Measurements from ENCODE around the gene MUC6.

The MUC6 gene

DNA sequence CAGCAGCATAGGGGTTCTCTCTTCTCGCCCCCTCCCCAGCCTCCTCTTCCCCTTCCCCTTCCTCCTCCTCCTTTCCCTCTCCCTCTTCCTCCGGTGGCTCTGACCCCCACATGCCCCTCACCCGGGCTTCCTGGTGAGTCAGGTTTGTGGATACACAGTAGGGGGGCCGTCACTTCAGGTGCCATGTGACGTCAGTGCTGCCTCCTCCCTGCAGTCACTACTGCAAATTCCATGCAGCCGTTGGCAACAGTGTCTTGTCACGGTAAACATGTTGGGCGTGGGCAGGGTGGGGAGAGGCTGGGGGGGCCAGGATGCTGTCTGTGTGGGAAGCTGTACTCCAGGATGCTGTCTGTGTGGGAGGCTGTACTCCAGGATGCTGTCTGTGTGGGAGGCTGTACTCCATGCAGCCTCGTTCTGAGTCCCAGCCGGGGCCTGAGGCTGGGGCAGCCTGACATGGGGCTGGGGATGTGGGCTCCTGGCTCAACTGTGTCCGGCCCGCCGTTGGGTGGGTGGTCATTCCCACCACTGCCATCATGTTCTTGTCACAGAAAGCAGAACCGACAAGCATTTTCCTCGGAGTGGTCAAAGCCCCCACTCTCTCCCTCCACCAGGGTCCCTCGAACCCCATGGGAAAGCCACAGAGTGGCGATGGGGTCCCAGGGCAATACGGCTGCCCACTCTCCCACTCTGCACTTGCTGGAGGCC is 35.8 kb upstream of the MUC6 start:
- DNase-seq (ENCODE audit: low read depth, low spot score), result no peak

- no peak for DNase-seq (ENCODE audit: low read depth, low spot score)
Observed at GRCh38 chr11:1071571-1072115, 35.1 kb upstream of the MUC6 start.

GRCh38 chr11:1070594-1071462 is 34.3 kb upstream of the MUC6 start:
- no peak for DNase-seq (ENCODE audit: low read depth, low spot score)

GRCh38 chr11:1069740-1070139 is 33.2 kb upstream of the MUC6 start:
- no peak for DNase-seq (ENCODE audit: low read depth, low spot score)

DNA sequence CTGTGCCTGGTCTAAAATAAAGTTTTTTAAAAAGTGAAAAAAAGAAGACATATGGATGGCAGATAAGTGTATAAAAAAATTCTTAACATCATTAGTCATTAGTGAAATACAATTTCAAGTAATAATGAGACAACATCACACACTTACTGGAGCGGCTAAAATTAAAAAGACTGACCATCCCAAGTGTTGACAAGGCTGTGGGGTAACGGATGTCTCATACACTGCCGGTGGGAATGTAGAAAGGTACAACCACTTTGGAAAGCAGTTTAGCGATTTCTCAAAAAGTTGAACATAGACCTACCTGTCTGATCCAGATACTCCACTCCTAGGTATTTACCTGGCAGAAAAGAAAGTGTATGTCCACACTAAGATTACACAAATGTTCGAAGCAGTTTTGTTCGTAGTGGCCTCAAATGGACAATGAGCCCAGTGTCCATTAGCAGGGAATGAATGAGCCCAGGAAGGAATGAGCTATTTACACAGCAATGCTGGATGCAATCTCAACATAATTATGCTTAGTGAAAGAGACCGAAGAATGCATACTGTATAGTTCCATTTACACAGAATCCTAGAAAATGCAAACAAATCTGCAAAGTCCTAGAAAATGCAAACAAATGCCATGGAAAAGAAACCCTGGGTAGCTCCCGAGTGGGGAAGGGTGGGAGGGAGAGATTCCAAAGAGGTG is 31.4 kb upstream of the MUC6 start:
- no peak for DNase-seq (ENCODE audit: low read depth, low spot score)

- no peak for DNase-seq (ENCODE audit: low read depth, low spot score)
Observed at GRCh38 chr11:1064167-1064566, 27.6 kb upstream of the MUC6 start.

DNA sequence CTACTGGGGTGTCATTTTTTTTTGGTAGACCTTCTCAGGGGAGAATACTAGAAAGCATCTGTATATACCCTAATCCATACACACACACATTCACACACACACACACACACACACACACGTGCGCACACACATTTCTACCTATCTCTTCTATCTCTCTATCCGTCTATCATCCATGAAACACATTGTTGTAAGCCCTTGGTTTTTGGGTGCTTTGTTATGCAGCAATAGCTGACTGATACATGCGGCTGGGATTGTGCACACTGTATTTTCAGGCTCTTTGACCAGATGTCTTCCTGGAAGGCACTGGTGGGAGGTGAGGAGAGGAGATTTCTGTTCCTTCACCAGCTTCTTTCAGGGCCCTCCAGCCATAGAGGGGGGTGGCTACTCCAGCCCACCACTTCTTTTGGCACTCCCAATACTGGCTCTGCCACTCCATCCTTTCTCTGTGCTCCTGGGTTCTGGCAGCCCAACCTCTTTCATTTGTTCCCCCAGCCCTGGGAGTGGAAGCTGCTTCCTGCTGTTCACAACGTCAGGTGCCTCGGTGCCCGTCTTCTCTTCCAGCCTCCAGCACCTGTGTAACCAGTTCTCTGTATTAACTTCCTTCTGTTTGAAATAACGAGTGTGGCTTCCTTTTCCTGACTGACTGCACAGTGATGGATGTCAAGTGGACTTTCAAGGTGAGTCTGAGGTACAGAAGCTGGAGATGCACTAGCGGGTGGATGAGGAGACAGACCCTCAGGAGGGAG is 25.7 kb upstream of the MUC6 start:
- DNase-seq (ENCODE audit: low read depth, low spot score), result no peak

- DNase-seq (ENCODE audit: low read depth, low spot score), result no peak
Observed at GRCh38 chr11:1060852-1061616, 24.5 kb upstream of the MUC6 start.

GRCh38 chr11:1060410-1060809 is 23.9 kb upstream of the MUC6 start:
- no peak for DNase-seq (ENCODE audit: low read depth, low spot score)

GRCh38 chr11:1059759-1060158 is 23.2 kb upstream of the MUC6 start:
- DNase-seq (ENCODE audit: low read depth, low spot score), result no peak

GRCh38 chr11:1057806-1058205 is 21.3 kb upstream of the MUC6 start:
- no peak for DNase-seq (ENCODE audit: low read depth, low spot score)

- DNase-seq (ENCODE audit: low read depth, low spot score), result no peak
Observed at GRCh38 chr11:1055990-1056771, 19.7 kb upstream of the MUC6 start.

GRCh38 chr11:1055109-1055703 is 18.7 kb upstream of the MUC6 start:
- no peak for DNase-seq (ENCODE audit: low read depth, low spot score)

- DNase-seq (ENCODE audit: low read depth, low spot score), result no peak
Observed at GRCh38 chr11:1054143-1055108, 17.9 kb upstream of the MUC6 start.

GRCh38 chr11:1053121-1053901 is 16.8 kb upstream of the MUC6 start:
- DNase-seq (ENCODE audit: low read depth, low spot score), result no peak

DNA sequence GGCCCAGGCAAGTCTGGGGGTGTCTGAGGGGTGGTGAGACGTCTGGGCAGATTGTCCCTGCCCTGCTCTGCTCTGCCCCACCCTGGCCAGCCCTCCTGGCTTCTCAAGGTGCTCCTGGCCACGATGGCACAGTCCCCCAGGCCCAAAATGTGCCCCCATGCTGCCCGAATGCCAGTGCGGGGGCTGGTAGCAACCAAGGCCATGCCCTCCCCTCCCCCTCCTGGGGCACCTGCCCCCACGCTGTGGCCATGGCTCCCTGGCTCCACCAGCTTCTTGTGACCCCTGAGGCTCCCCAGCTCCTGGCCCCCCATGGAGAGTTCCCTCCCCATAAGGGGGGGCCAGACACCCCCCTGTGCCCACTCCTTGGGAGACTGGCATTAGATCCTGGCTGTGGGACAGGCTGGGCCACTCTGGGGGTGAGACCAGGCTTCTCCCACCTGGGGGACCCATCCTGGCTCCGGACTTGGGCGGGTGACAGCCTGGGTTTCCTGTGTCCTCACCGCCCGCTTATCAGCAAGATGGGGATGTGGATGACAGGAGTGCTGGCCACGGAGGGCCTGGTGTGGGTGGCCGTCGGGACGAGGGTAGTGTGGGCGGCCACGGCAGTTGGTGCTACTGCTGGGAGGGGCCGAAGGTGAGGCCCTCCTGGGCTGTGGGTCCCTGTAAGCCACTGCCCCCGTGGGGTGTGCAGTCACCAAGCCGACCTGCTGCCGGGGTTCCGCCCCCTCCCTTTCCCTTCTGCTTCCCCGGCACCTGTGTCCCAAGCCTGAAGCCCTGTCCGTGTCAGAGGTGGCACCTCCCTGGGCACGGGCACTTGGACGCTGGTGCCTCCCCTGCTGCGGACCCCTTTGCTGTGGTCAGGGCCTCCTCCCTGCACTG is 15.9 kb upstream of the MUC6 start:
- DNase-seq (ENCODE audit: low read depth, low spot score), result no peak
